GM10847 (cell line): ENCODE results near the gene DYNC1H1.

Experiments
- POLR2A ChIP-seq: IDR thresholded peaks from 2 replicates; pipeline ENCODE4 v1.6.1; 2011; ENCODE audit not compliant: insufficient read length; ENCODE audit errors: extremely low read depth

The DYNC1H1 gene

GRCh38 chr14:101956179-101956885 is 8.0 kb upstream of the DYNC1H1 start:
- TF ChIP-seq POLR2A = no peak

GRCh38 chr14:101957406-101958234 is 6.8 kb upstream of the DYNC1H1 start:
- TF ChIP-seq POLR2A = no peak

GRCh38 chr14:101958418-101959180 is 5.8 kb upstream of the DYNC1H1 start:
- no peak for TF ChIP-seq POLR2A

- no peak for TF ChIP-seq POLR2A
Measured at GRCh38 chr14:101959277-101959676, 5.1 kb upstream of the DYNC1H1 start.

GRCh38 chr14:101960225-101960624 is 4.1 kb upstream of the DYNC1H1 start:
- no peak for TF ChIP-seq POLR2A

GRCh38 chr14:101961011-101961721 is 3.2 kb upstream of the DYNC1H1 start:
- no peak for TF ChIP-seq POLR2A

- TF ChIP-seq POLR2A = no peak
Measured at GRCh38 chr14:101961746-101962502, 2.4 kb upstream of the DYNC1H1 start.

- no peak for TF ChIP-seq POLR2A
Measured at GRCh38 chr14:101962503-101962874, 1.9 kb upstream of the DYNC1H1 start.

- TF ChIP-seq POLR2A = no peak
Measured at GRCh38 chr14:101963052-101963451, 1.3 kb upstream of the DYNC1H1 start.

GRCh38 chr14:101963656-101964296 is 597 bp upstream of the DYNC1H1 start:
- TF ChIP-seq POLR2A = no peak

GRCh38 chr14:101965181-101965544 is 790 bp downstream of the DYNC1H1 start:
- no peak for TF ChIP-seq POLR2A

- TF ChIP-seq POLR2A = no peak
Measured at GRCh38 chr14:101965770-101966722, 1.7 kb downstream of the DYNC1H1 start.

- TF ChIP-seq POLR2A = no peak
Measured at GRCh38 chr14:101966742-101967141, 2.4 kb downstream of the DYNC1H1 start.
